Ectodermal cell (in vitro differentiated cells): ENCODE data around the gene ASPG.

ENCODE experiments used
- H3K27ac ChIP-seq: 2 replicates; pipeline ENCODE4 v1.7.0; 2013; ENCODE audit warnings: mild to moderate bottlenecking, low read depth, low read length; ENCODE audit not compliant: insufficient read depth, poor library complexity, severe bottlenecking
- H3K27me3 ChIP-seq: 2 replicates; pipeline ENCODE4 v1.7.0; 2013; ENCODE audit warnings: mild to moderate bottlenecking, low read length; ENCODE audit not compliant: insufficient read depth, control insufficient read depth, poor library complexity, severe bottlenecking
- H3K36me3 ChIP-seq: one replicate; pipeline ENCODE4 v1.7.0; 2013; ENCODE audit warnings: low read length; ENCODE audit not compliant: control insufficient read depth, insufficient read depth
- H3K4me1 ChIP-seq: one replicate; pipeline ENCODE4 v1.7.0; 2013; ENCODE audit warnings: low read length; ENCODE audit not compliant: control insufficient read depth, insufficient read depth
- H3K4me3 ChIP-seq: 2 replicates; pipeline ENCODE4 v1.7.0; 2013; ENCODE audit warnings: low read depth, low read length, control low read depth; ENCODE audit not compliant: insufficient read depth
- H3K9me3 ChIP-seq: 2 replicates; pipeline ENCODE4 v1.7.0; 2013; ENCODE audit warnings: mild to moderate bottlenecking, low read length, moderate library complexity; ENCODE audit not compliant: control insufficient read depth
- WGBS, 2 experiments: methylation state at CpG; one replicate each; pipeline ENCODE4 v1.1.7; 2013; ENCODE audit warnings: missing lambda C conversion rate in 2 of 2; 5-methylcytosine and 5-hydroxymethylcytosine counted together

The ASPG gene

GRCh38 chr14:104101086-104101621 is 15.7 kb downstream of the ASPG start:
- WGBS, 2 experiments, result 87 to 89% methylated on average over 16 of the region's 16 CpGs
- H3K27me3 ChIP-seq, result no peaks in the 10 kb centered on the region
- no peaks in the 10 kb centered on the region for H3K9me3 ChIP-seq
- no peak overlapping the region for H3K27ac ChIP-seq
- no peaks in the 10 kb centered on the region for H3K36me3 ChIP-seq
- peaks cover 3% of the 10 kb centered on the region for H3K4me1 ChIP-seq
- no peak overlapping the region for H3K4me3 ChIP-seq

GRCh38 chr14:104101651-104102281 is 16.3 kb downstream of the ASPG start:
- H3K27ac ChIP-seq, result no peak overlapping the region
- 93 to 94% methylated on average over 16 of the region's 16 CpGs for WGBS, 2 experiments
- H3K27me3 ChIP-seq, result no peaks in the 10 kb centered on the region
- H3K4me1 ChIP-seq, result peaks cover 3% of the 10 kb centered on the region
- no peak overlapping the region for H3K4me3 ChIP-seq
- no peaks in the 10 kb centered on the region for H3K36me3 ChIP-seq
- H3K9me3 ChIP-seq, result no peaks in the 10 kb centered on the region

DNA sequence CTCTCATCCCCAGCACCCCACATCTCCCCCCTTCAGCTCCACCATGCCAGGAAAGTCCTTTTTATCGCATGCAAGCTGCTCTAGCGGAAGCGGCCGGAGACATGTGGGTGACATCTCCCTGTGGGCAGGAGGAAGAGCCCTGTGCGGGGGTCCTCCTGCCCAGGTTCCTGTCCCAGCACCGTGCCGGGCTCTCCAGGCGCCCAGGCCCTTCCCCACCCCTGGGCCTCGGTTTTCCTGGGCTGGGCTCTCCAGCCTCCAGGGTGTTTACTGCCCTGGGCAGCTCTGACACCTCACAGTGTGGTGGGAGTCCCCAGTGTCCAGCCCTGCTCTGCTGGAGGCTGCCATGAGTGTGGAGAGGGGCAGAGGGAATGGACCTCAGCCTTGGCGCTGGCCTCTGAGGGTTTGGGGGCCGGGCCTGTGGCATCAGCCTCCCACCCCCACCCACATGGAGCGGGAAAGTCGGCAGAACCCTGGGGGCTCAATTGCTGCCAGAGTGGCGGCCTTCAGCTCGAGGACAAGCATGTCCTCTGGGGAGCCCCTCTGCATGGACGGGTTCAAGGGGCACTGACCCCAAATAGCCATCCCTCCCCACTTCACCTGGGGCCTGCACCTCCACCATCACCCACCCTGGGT is 16.9 kb downstream of the ASPG start:
- 91 to 95% methylated on average over 16 of the region's 16 CpGs for WGBS, 2 experiments
- H3K4me3 ChIP-seq, result no peak overlapping the region

GRCh38 chr14:104103061-104103445 is 17.6 kb downstream of the ASPG start:
- H3K9me3 ChIP-seq, result no peaks in the 10 kb centered on the region
- no peaks in the 10 kb centered on the region for H3K27me3 ChIP-seq
- H3K4me1 ChIP-seq, result peaks cover 7% of the 10 kb centered on the region
- no peak overlapping the region for H3K27ac ChIP-seq
- H3K4me3 ChIP-seq, result no peak overlapping the region
- no peaks in the 10 kb centered on the region for H3K36me3 ChIP-seq
- WGBS, 2 experiments, result 90 to 91% methylated on average over 26 of the region's 26 CpGs

More for the DNA sequence above, 16.9 kb downstream of the ASPG start:
- no peak overlapping the region for H3K27ac ChIP-seq
- no peaks in the 10 kb centered on the region for H3K27me3 ChIP-seq
- peaks cover 3% of the 10 kb centered on the region for H3K4me1 ChIP-seq
- H3K9me3 ChIP-seq, result no peaks in the 10 kb centered on the region
- H3K36me3 ChIP-seq, result no peaks in the 10 kb centered on the region

GRCh38 chr14:104103446-104104075 is 18.1 kb downstream of the ASPG start:
- Histone ChIP-seq H3K27me3 (no peaks in the 10 kb centered on the region), H3K4me1 (peaks cover 8% of the 10 kb centered on the region), H3K27ac (no peak overlapping the region), H3K4me3 (no peak overlapping the region), H3K9me3 (no peaks in the 10 kb centered on the region), H3K36me3 (no peaks in the 10 kb centered on the region)
- 90 to 91% methylated on average over 23 of the region's 23 CpGs for WGBS, 2 experiments

DNA sequence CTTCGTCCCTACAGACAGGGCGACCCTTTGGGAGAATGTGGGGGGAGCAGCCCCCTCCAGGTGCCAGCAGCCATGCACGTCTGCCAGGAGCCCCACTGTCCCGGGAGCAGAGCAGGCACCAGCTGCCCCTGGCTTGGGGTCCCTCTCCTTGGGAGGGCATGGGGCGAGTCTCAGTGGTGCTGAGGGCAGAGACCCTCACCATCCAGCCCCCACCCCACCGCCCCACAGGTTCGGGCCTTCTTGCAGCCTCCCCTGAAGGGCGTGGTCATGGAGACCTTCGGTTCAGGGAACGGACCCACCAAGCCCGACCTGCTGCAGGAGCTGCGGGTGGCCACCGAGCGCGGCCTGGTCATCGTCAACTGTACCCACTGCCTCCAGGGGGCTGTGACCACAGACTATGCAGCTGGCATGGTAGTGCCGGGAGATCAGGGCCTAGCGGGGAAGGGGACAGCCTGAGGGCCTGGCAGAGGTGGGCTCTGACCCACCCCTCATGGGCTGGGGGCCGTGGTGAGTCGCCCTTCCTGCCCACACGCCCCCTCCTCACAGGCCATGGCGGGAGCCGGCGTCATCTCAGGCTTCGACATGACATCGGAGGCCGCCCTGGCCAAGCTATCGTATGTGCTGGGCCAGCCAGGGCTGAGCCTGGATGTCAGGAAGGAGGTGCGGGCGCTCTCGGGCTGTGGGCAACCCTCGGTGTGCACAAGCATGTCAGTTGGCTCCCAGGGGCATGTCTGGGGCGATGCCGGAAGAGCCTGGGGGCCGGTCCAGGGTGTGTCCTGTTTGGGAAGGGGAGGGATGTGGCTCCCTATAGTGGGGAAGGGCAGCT is 18.8 kb downstream of the ASPG start:
- Histone ChIP-seq H3K4me3 (no peak overlapping the region), H3K9me3 (no peaks in the 10 kb centered on the region), H3K4me1 (peaks cover 15% of the 10 kb centered on the region), H3K36me3 (no peaks in the 10 kb centered on the region), H3K27ac (no peak overlapping the region), H3K27me3 (no peaks in the 10 kb centered on the region)
- 94% methylated on average over 35 of the region's 35 CpGs for WGBS, 2 experiments

DNA sequence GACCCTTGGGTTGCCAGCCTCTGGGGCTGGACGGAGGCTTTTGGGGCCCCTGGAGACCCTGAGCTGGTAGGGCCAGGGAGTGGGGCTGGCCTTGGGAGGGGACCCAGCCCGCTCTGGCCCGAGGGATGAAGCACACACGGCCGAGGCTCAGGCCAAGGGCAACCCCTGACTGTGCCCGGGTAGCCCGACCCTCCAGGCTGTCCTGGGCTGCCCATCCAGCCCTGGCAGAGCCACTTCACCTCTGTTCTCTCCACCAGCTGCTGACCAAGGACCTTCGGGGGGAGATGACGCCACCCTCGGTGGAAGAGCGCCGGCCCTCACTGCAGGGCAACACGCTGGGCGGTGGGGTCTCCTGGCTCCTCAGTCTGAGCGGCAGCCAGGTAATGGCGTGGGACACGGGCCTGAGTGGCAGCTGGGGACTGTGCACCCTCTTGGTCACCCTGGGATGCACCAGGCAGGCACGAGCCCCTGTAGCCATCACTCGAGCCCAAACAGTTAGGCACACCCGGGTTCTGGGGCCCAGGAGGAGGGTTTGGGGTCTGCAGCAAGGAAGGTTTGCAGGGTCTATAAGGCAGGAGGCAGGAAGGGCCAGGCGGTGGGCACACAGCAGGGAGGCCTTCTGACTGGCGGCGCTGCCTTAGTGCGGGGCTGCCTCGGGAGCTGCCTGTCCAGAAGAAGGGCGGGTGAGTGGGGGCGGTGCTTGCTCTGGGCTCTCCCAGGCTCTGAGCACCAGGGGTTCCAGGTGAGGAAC is 19.7 kb downstream of the ASPG start:
- Histone ChIP-seq H3K27ac (no peak overlapping the region), H3K4me1 (peaks cover 17% of the 10 kb centered on the region), H3K4me3 (no peak overlapping the region), H3K36me3 (no peaks in the 10 kb centered on the region), H3K9me3 (no peaks in the 10 kb centered on the region), H3K27me3 (no peaks in the 10 kb centered on the region)
- WGBS, 2 experiments, result 88 to 89% methylated on average over 27 of the region's 27 CpGs

- H3K27me3 ChIP-seq, result no peaks in the 10 kb centered on the region
- H3K27ac ChIP-seq, result no peak overlapping the region
- peaks cover 17% of the 10 kb centered on the region for H3K4me1 ChIP-seq
- no peaks in the 10 kb centered on the region for H3K9me3 ChIP-seq
- no peak overlapping the region for H3K4me3 ChIP-seq
- no peaks in the 10 kb centered on the region for H3K36me3 ChIP-seq
- 90% methylated on average over 18 of the region's 18 CpGs for WGBS, 2 experiments
Observed at GRCh38 chr14:104105822-104106470, 20.4 kb downstream of the ASPG start.

- WGBS, 2 experiments, result 94 to 95% methylated on average over 20 of the region's 20 CpGs
- H3K4me3 ChIP-seq, result no peak overlapping the region
- H3K27me3 ChIP-seq, result no peaks in the 10 kb centered on the region
- H3K27ac ChIP-seq, result no peak overlapping the region
- no peaks in the 10 kb centered on the region for H3K36me3 ChIP-seq
- H3K4me1 ChIP-seq, result peaks cover 17% of the 10 kb centered on the region
- H3K9me3 ChIP-seq, result no peaks in the 10 kb centered on the region
Observed at GRCh38 chr14:104106471-104106991, 21.0 kb downstream of the ASPG start.
